ENCODE measurements around the gene NHLRC4.

GRCh38 chr16:591231-591630 is 24.4 kb downstream of the NHLRC4 start:
- TF ChIP-seq CTCF (IDR thresholded peaks at IDR 0.05), result no peak
- TF ChIP-seq POLR2AphosphoS5 (IDR thresholded peaks at IDR 0.05), result no peak
- TF ChIP-seq POLR2A (IDR thresholded peaks at IDR 0.05), result no peak
- no peak for TF ChIP-seq EP300 (IDR thresholded peaks at IDR 0.05)
